ENCODE results near the gene KISS1R. TPM values are rescaled to one million over a fixed set of nuclear protein-coding genes. Genes with fewer than 3 reads are reported as not detected.

KISS1R gene
- total and polyA plus RNA-seq, 4 donors, result not detected

DNA sequence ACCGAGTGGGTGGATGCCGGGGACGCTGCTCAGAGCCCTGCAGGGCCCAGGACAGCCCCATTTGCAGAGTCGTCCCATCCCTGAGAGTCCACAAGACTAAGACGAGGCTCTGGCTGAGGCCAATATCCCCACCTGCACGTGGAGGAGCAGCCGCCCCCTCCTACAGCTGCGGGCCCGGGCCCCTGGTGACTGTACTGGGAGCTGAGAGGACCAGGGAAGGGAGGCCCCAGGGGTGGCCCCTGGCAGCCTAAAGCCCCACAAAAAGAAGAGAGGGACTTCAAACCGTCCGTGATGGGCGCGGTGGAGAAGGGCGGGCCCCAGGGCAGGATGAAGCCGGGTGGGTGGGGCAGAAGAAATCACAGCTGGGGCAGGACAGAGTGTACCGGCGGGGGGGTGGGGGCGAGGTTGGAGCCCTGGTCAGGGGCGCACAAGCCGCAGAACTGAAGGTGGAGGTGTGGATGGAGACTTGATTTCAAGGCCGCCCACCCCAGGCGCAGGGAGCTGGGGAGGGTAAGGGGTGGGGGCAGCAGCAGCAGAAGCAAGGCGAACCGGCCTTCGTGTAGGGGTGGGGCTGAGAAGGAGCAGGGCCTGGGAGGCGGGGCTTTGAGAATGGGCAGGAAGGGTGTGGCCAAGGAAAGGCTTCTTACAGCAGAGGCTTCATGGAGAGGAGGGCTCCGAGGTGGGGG lies 44.7 kb upstream of the KISS1R start:
- 81% methylated on average over 27 of the region's 27 CpGs for WGBS
- peaks cover 9 to 53% (median 13%) of the 10 kb centered on the region in 4 donors for H3K36me3 ChIP-seq (ENCODE audit: control insufficient read depth in 4 of 4, insufficient read depth in 3 of 4, low read depth in 1 of 4, low read length in 3 of 4)
- H3K9ac ChIP-seq (ENCODE audit: low read depth in 1 of 2, low read length in 2 of 2), result no peak overlapping the region
- DNase-seq (ENCODE audit: low spot score), result peak; percentile 65
- TF ChIP-seq EGR1 (IDR thresholded peaks at IDR 0.05; ENCODE audit: low read depth in 2 of 2), result no peak
- TF ChIP-seq GABPA (IDR thresholded peaks at IDR 0.05 in 1 of 2, conservative IDR thresholded peaks at IDR 0.05 in 1 of 2), result no peak
- no peak for TF ChIP-seq TAF1 (conservative IDR thresholded peaks at IDR 0.05)
- TF ChIP-seq RXRA (IDR thresholded peaks at IDR 0.05), result no peak
- TF ChIP-seq NR2F2 (IDR thresholded peaks at IDR 0.05), result no peak
- TF ChIP-seq, protein P1, sequence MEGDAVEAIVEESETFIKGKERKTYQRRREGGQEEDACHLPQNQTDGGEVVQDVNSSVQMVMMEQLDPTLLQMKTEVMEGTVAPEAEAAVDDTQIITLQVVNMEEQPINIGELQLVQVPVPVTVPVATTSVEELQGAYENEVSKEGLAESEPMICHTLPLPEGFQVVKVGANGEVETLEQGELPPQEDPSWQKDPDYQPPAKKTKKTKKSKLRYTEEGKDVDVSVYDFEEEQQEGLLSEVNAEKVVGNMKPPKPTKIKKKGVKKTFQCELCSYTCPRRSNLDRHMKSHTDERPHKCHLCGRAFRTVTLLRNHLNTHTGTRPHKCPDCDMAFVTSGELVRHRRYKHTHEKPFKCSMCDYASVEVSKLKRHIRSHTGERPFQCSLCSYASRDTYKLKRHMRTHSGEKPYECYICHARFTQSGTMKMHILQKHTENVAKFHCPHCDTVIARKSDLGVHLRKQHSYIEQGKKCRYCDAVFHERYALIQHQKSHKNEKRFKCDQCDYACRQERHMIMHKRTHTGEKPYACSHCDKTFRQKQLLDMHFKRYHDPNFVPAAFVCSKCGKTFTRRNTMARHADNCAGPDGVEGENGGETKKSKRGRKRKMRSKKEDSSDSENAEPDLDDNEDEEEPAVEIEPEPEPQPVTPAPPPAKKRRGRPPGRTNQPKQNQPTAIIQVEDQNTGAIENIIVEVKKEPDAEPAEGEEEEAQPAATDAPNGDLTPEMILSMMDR (IDR thresholded peaks at IDR 0.05; ENCODE audit: low read depth, low read length, missing input control), result no peak
- TF ChIP-seq YY1 (IDR thresholded peaks at IDR 0.05), result no peak
- H3K4me3 ChIP-seq (ENCODE audit: low read depth in 1 of 3, low read length in 3 of 3), result no peak overlapping the region
- no peak overlapping the region for H3K27ac ChIP-seq (ENCODE audit: low read depth in 1 of 2, low read length in 2 of 2)
- no peaks in the 10 kb centered on the region for H3K27me3 ChIP-seq (ENCODE audit: control insufficient read depth in 4 of 4, insufficient read depth in 4 of 4, low read length in 3 of 4)
- H3K9me3 ChIP-seq (ENCODE audit: control insufficient read depth in 4 of 4, low read length in 3 of 4), result no peaks in the 10 kb centered on the region
- H3K4me1 ChIP-seq (ENCODE audit: control insufficient read depth in 4 of 4, insufficient read depth in 4 of 4, low read length in 3 of 4), result no peaks in the 10 kb centered on the region

DNA sequence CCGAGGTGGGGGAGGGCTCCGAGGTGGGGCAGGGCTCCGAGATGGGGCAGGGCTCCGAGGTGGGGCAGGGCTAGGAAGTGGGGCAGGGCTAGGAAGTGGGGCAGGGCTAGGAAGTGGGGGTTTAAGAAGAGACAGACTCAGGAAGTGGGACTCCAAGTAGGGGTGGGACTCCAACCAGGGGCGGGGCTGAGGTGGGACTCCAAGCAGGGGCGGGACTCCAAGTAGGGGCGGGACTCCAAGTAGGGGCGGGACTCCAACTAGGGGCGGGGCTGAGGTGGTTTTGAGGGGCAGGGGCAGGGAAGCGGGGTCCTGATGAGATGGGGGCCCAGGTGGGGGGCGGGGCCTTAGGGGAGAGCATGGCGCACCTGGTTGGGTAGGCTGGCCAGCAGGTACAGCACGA lies 44.0 kb upstream of the KISS1R start:
- DNase-seq (ENCODE audit: low spot score), result no peak
- H3K36me3 ChIP-seq (ENCODE audit: control insufficient read depth in 4 of 4, insufficient read depth in 3 of 4, low read depth in 1 of 4, low read length in 3 of 4), result peaks cover 7 to 46% (median 11%) of the 10 kb centered on the region in 4 donors
- H3K9me3 ChIP-seq (ENCODE audit: control insufficient read depth in 4 of 4, low read length in 3 of 4), result no peaks in the 10 kb centered on the region
- WGBS, result 88% methylated on average over 9 of the region's 13 CpGs
- no peaks in the 10 kb centered on the region for H3K27me3 ChIP-seq (ENCODE audit: control insufficient read depth in 4 of 4, insufficient read depth in 4 of 4, low read length in 3 of 4)
- H3K9ac ChIP-seq (ENCODE audit: low read depth in 1 of 2, low read length in 2 of 2), result no peak overlapping the region
- H3K27ac ChIP-seq (ENCODE audit: low read depth in 1 of 2, low read length in 2 of 2), result no peak overlapping the region
- H3K4me1 ChIP-seq (ENCODE audit: control insufficient read depth in 4 of 4, insufficient read depth in 4 of 4, low read length in 3 of 4), result no peaks in the 10 kb centered on the region
- H3K4me3 ChIP-seq (ENCODE audit: low read depth in 1 of 3, low read length in 3 of 3), result no peak overlapping the region
- TF ChIP-seq JUND (IDR thresholded peaks at IDR 0.05) (no peak), RAD21 (IDR thresholded peaks at IDR 0.05) (no peak), GABPA (IDR thresholded peaks at IDR 0.05 in 1 of 2, conservative IDR thresholded peaks at IDR 0.05 in 1 of 2) (no peak), HNF4A (conservative IDR thresholded peaks at IDR 0.05) (no peak), YY1 (IDR thresholded peaks at IDR 0.05) (no peak), TAF1 (conservative IDR thresholded peaks at IDR 0.05) (no peak), RXRA (IDR thresholded peaks at IDR 0.05) (no peak)
- TF ChIP-seq, protein P2, sequence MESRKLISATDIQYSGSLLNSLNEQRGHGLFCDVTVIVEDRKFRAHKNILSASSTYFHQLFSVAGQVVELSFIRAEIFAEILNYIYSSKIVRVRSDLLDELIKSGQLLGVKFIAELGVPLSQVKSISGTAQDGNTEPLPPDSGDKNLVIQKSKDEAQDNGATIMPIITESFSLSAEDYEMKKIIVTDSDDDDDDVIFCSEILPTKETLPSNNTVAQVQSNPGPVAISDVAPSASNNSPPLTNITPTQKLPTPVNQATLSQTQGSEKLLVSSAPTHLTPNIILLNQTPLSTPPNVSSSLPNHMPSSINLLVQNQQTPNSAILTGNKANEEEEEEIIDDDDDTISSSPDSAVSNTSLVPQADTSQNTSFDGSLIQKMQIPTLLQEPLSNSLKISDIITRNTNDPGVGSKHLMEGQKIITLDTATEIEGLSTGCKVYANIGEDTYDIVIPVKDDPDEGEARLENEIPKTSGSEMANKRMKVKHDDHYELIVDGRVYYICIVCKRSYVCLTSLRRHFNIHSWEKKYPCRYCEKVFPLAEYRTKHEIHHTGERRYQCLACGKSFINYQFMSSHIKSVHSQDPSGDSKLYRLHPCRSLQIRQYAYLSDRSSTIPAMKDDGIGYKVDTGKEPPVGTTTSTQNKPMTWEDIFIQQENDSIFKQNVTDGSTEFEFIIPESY (IDR thresholded peaks at IDR 0.05), result no peak
- TF ChIP-seq, protein P3, sequence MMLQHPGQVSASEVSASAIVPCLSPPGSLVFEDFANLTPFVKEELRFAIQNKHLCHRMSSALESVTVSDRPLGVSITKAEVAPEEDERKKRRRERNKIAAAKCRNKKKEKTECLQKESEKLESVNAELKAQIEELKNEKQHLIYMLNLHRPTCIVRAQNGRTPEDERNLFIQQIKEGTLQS (IDR thresholded peaks at IDR 0.05), result no peak
- TF ChIP-seq, protein P4, sequence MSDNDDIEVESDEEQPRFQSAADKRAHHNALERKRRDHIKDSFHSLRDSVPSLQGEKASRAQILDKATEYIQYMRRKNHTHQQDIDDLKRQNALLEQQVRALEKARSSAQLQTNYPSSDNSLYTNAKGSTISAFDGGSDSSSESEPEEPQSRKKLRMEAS (IDR thresholded peaks at IDR 0.05), result no peak

Data from liver (tissue), 9 donors.